Stomach smooth muscle (tissue), 2 donors: ENCODE measurements around the gene ZNF516.

Experiments used
- H3K27ac ChIP-seq: one replicate; pipeline ENCODE4 v1.7.0; 2013; ENCODE audit warnings: mild to moderate bottlenecking, low read length, inconsistent platforms
- H3K27me3 ChIP-seq, 2 donors: one replicate each; pipeline ENCODE4 v1.7.0; 2013; ENCODE audit warnings: low read length in 2 of 2; ENCODE audit not compliant: insufficient read depth in 2 of 2, control insufficient read depth in 1 of 2
- H3K36me3 ChIP-seq, 2 donors: one replicate each; pipeline ENCODE4 v1.7.0; 2013; ENCODE audit warnings: low read length in 2 of 2; ENCODE audit not compliant: control insufficient read depth in 2 of 2, insufficient read depth in 2 of 2
- H3K4me1 ChIP-seq: one replicate; pipeline ENCODE4 v1.7.0; 2013; ENCODE audit warnings: low read length; ENCODE audit not compliant: control insufficient read depth, insufficient read depth
- H3K4me3 ChIP-seq, 2 donors: one replicate each; pipeline ENCODE4 v1.7.0; 2013; ENCODE audit warnings: low read length in 2 of 2
- H3K9ac ChIP-seq, 2 donors: one replicate each; pipeline ENCODE4 v1.7.0; 2013; ENCODE audit warnings: low read length in 2 of 2, mild to moderate bottlenecking in 1 of 2
- H3K9me3 ChIP-seq, 2 donors: one replicate each; pipeline ENCODE4 v1.7.0; 2013; ENCODE audit warnings: low read length in 2 of 2; ENCODE audit not compliant: control insufficient read depth in 2 of 2
- donor health status: healthy.
- donor health status: Pancreatic carcinoma.

ZNF516 gene

DNA sequence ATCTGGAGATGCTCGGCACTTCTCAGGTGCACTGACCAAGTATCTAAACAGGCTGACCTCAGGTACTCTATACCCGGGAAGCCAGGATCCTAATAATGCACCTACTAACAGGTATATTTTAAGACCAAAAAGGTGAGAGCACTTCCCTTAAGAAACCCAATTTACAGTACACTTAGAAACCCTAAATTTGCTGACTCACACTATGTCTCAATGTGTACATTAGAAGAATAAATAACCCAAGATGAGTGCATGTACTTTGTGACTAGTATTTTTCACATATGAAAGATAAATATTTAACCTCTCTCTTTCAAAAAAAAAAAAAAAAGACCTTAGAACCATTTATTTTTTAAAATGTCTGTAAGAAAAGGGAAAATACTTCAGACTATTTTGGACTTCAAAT is 118.8 kb downstream of the ZNF516 start:
- no peak overlapping the region for H3K4me3 ChIP-seq
- peaks cover 15 to 19% of the 10 kb centered on the region in 2 donors for H3K36me3 ChIP-seq
- H3K4me1 ChIP-seq, result peaks cover 6% of the 10 kb centered on the region
- H3K9me3 ChIP-seq, result no peaks in the 10 kb centered on the region
- no peak overlapping the region for H3K27ac ChIP-seq
- no peak overlapping the region for H3K9ac ChIP-seq
- no peaks in the 10 kb centered on the region for H3K27me3 ChIP-seq

DNA sequence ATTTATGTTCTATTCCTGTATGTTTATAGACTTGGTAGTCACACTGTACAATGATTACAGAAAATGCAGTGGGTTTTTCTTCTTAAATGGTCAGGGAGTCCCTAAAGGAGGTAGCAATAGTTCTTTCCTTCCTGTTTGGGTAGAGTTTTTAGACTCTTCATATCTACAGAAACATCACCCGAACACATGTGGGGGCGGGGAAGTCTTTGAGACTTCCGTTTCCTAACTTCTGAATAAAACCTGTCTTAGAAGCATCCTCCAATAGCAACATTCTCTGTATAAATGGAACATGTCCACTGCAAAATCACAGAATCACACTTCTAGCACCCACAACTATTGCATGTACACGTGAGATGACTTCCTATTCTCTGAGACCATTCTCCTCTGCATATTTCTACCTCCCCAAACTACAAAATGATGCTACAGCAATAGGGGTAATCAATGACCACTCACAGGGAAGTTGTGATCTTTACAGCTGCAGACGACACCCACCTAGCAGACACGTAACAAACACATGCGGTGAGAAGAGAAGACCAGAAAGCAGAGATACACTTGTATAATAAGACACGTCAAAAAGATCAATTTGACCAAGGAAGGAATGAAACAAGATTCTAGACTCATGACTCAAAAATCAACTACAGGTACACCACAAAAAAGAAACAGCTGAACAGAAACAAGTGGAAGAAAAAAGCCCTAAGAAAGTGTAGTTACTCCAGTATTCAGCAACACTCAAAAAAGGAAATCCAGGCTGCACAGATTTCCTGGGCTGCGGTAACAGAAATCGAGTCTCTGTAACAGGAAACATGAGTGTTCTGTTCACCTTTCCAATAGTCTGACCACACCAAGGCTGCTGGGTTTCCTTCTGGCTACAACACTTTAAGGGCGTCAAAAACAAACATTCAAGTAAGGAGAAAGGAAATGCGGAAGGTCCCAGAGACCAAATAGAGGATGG is 120.4 kb downstream of the ZNF516 start:
- peaks cover 6% of the 10 kb centered on the region for H3K4me1 ChIP-seq
- peaks cover 24 to 27% of the 10 kb centered on the region in 2 donors for H3K36me3 ChIP-seq
- no peak overlapping the region for H3K27ac ChIP-seq
- no peak overlapping the region for H3K4me3 ChIP-seq
- no peak overlapping the region for H3K9ac ChIP-seq
- H3K27me3 ChIP-seq, result no peaks in the 10 kb centered on the region
- H3K9me3 ChIP-seq, result no peaks in the 10 kb centered on the region

DNA sequence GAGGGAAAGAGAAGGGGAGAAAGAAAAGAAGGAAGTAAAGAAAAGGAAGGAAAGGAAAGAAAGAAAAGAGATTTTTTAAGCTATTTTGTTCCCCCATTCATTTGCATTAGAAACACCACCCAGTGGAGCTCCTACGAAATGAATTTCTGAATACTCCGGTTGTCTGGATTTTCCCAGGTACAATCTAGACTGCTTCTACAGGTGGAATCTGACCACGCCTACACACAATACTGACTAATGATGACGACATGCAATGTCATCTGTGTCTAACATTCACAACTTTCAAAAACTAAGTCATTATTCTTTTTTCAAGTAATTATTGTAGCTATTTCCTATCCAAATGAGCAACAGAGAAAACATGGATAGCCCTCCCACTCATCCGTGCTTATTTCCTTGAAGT is 121.7 kb downstream of the ZNF516 start:
- Histone ChIP-seq H3K9me3 (no peaks in the 10 kb centered on the region), H3K9ac (no peak overlapping the region)

DNA sequence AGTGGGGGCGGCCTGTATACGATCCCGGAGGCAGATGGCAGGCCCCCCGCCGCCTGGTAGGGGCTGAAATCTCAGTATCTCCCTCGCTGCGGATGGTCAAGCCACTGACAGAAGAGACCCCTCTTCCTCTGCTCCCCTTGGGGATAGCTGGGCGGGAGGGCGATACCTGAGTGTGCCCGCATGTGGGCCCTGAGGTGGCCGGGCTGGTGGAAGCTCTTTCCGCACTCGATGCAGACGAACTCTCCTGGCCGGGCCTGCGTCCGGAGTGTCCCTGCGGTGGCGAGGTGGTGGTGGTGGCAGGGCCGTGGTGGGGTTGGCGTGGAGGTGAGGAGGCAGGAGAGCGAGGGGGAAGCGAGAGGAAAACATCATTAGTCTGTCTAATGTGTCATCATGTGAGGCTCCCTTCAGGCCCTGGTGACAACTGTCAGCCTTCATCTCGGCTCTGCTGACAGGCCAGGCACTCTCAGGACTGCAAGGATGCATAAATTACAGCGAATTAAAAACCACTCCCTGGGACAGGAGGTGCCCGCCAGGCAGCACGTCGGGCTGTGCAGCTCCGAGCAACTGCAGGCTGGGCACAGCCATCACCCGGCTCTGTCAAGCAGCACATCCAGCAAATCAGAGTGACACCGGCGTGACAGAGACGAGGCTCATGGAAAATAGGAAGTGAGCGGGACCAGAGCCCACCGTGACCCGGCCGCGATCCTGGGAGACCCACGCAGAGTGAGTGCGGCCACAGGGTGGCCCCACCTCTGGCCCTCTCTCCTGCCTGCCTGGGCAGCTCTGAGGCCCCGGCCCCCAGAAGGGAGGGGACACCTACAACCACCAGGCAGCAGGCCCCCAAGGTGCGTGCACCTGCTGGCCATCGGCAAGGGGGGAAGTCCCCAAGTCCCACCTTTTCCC is 123.5 kb downstream of the ZNF516 start:
- no peaks in the 10 kb centered on the region for H3K9me3 ChIP-seq
- peaks cover 14 to 18% of the 10 kb centered on the region in 2 donors for H3K36me3 ChIP-seq
- no peak overlapping the region for H3K27ac ChIP-seq
- peaks cover 2% of the 10 kb centered on the region for H3K4me1 ChIP-seq
- H3K9ac ChIP-seq, result no peak overlapping the region
- no peaks in the 10 kb centered on the region for H3K27me3 ChIP-seq
- no peak overlapping the region for H3K4me3 ChIP-seq

More for the DNA sequence above, 121.7 kb downstream of the ZNF516 start:
- Histone ChIP-seq H3K36me3 (peaks cover 18% of the 10 kb centered on the region in 2 donors), H3K27me3 (no peaks in the 10 kb centered on the region), H3K4me3 (no peak overlapping the region), H3K27ac (no peak overlapping the region), H3K4me1 (peaks cover 6% of the 10 kb centered on the region)

DNA sequence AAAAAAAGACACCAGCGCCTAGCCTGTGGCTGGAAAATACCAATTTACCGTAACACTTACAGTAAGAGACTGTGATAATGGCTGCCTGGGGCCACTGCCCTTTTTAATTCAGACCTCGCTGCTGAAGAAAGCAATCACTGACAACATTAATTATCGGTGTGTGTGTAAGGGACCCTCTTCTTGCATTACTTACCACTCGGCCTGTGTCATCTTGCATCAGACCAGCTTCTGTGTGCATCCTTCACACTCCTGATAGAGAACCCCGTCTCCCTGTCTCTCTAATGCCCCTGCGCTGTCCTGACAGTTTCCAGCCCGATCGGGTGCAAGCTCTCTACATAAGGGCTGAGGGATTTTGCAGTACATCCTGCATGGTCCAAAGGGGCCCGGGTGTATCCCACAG is 124.4 kb downstream of the ZNF516 start:
- Histone ChIP-seq H3K9me3 (no peaks in the 10 kb centered on the region), H3K27me3 (no peaks in the 10 kb centered on the region), H3K9ac (no peak overlapping the region), H3K36me3 (peaks cover 17 to 18% of the 10 kb centered on the region in 2 donors), H3K4me1 (peaks cover 2% of the 10 kb centered on the region), H3K4me3 (no peak overlapping the region), H3K27ac (no peak overlapping the region)

DNA sequence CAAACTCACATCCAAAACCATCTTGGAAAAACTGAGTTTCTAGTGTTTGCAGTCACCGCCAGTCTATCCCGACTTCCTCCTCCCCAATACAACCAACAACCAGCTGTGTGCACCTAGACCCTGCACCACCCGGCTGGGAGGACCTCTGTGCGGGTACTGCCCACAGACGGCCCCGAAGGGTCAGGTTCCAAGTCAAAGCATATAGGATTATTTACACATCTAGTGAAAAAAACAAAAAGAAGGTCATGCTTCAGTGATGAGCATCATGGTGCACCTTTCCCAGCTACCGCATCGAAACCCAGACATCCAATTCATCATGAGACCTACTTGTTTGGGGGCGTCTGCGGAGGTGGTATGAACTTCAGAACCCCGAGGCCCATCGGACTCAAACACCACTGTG is 124.8 kb downstream of the ZNF516 start:
- Histone ChIP-seq H3K27ac (no peak overlapping the region), H3K4me3 (no peak overlapping the region), H3K27me3 (no peaks in the 10 kb centered on the region), H3K36me3 (peaks cover 17 to 18% of the 10 kb centered on the region in 2 donors), H3K4me1 (no peaks in the 10 kb centered on the region), H3K9ac (no peak overlapping the region), H3K9me3 (no peaks in the 10 kb centered on the region)

DNA sequence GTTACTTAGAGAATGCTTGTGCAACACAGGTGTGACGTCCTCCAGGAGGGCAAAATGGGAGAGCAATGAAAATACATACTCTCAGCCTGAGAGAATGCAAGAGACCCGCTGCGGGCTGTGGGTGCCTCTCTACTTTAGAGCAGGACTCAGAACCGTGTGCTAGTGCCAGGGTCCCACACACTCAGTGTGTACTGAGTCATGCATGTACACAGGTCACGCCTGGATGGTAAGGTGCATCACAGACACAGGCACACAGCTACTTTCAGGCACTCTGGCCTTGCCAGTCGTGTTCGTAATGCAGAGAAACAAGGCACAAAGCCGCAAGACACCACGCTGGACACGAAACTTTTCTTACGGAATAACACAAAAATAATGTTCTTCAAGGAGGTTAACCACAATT is 125.3 kb downstream of the ZNF516 start:
- H3K27me3 ChIP-seq, result no peaks in the 10 kb centered on the region
- H3K27ac ChIP-seq, result no peak overlapping the region
- no peaks in the 10 kb centered on the region for H3K9me3 ChIP-seq
- no peaks in the 10 kb centered on the region for H3K4me1 ChIP-seq
- no peak overlapping the region for H3K9ac ChIP-seq
- H3K36me3 ChIP-seq, result peaks cover 17 to 18% of the 10 kb centered on the region in 2 donors
- no peak overlapping the region for H3K4me3 ChIP-seq

DNA sequence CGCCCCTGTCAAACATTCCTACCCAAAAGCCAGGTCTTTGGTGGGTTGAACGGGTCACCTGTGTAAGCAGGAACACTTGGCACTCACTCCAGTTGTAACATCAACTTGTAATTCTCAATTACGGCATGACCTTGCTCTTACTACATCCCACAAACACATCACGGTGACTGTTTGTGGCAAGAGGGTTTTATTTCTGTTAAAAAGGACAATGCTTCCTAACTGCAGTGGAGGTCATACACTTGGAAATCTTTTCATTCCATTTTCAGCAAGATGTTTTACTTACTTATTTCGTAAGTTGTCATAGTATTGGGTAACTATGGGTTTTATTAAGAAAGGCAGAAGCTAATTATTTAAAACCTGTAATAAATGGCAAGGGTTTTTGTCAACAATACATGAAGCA is 126.1 kb downstream of the ZNF516 start:
- Histone ChIP-seq H3K9me3 (no peaks in the 10 kb centered on the region), H3K4me3 (no peak overlapping the region), H3K27ac (no peak overlapping the region), H3K4me1 (no peaks in the 10 kb centered on the region), H3K27me3 (no peaks in the 10 kb centered on the region), H3K36me3 (peaks cover 17 to 18% of the 10 kb centered on the region in 2 donors), H3K9ac (no peak overlapping the region)

DNA sequence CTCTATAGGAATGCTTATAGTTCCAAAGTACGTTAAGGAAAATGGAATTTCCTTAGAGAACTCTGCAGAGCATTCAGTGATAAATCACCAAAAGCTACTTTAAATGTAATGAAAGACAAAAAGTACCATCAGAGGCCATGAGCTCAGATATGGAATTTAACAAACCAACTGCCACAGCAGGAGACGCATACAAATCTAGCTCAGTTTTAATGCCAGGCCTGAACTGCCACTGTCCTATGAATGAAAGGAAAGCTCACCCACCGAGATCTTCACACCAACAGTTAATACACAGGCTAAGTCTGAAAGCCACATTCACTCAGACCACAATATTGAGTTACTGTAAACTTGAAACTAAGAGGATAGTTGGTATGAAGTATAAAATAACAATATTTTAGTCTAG is 126.8 kb downstream of the ZNF516 start:
- no peak overlapping the region for H3K27ac ChIP-seq
- no peaks in the 10 kb centered on the region for H3K27me3 ChIP-seq
- H3K9me3 ChIP-seq, result no peaks in the 10 kb centered on the region
- H3K4me3 ChIP-seq, result no peak overlapping the region
- no peak overlapping the region for H3K9ac ChIP-seq
- H3K4me1 ChIP-seq, result no peaks in the 10 kb centered on the region
- H3K36me3 ChIP-seq, result peaks cover 17 to 18% of the 10 kb centered on the region in 2 donors

DNA sequence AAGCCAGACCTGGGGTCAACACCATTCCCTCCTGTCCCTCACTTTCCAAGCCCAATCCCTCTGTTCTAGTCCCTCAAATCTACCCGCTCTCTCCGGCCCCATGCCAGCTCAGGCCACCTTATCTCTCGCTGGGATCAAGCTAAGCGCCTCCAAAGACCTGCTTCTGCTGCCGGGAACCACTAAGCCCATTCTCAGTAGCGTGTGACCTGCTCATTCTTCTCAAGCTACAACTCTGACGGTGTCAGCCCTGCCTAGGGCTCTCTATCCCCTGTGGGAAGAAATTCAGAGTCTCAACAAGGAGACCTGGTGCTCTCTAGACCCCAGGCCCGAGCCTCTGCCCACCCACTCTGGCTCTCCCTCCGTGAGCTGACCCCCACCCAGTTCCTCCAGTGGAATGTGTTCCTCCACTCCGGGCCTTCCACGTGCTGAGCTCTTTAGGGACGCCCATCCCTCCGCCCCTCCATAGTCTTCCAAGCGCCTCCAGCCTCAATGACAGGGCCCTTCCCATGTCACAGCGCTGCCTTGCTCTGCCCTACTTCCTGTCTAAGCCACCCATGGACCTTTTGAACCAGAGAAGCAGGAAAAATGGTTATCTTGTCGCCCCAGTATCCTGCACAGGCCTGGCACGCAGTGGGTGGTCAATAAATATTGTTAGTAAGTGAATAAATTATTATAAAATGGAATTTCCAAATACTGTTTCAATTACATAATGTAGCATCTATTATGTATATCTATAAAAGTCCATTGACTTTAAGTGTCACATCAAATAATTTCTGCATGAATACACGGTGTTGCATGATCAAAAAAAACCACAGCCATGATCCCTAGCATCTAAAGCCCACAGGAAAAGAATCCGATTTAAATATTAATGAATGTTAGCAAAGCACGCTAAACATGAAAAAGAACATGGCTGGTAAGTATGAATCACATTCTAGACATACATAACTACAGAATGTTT is 127.6 kb downstream of the ZNF516 start:
- H3K9ac ChIP-seq, result no peak overlapping the region
- H3K27ac ChIP-seq, result no peak overlapping the region
- no peak overlapping the region for H3K4me3 ChIP-seq
- no peaks in the 10 kb centered on the region for H3K9me3 ChIP-seq
- no peaks in the 10 kb centered on the region for H3K4me1 ChIP-seq
- H3K36me3 ChIP-seq, result peaks cover 17 to 18% of the 10 kb centered on the region in 2 donors
- H3K27me3 ChIP-seq, result no peaks in the 10 kb centered on the region
